AG09309 (cell line): ENCODE results near the gene PDE4A.
"Not testable (repeated sequence)": the region's sequence is repeated elsewhere in the genome, so short reads cannot be mapped to it uniquely, and the experiment has no call there.

Experiments used
- DNase-seq: peaks from one replicate; pipeline ENCODE4 v3.0.0-alpha.2; 2010; ENCODE audit warnings: low read depth
- H3K4me3 ChIP-seq: 2 replicates; pipeline ENCODE4 v1.5.1; 2011; ENCODE audit warnings: mild to moderate bottlenecking, low read depth, low read length, moderate library complexity; ENCODE audit not compliant: control insufficient read depth
- TF ChIP-seq, protein P1 (sequence below): IDR thresholded peaks from 2 replicates; pipeline ENCODE4 v1.5.1; 2011; ENCODE audit warnings: mild to moderate bottlenecking, low read depth, low read length, inconsistent platforms; ENCODE audit not compliant: insufficient read depth, control insufficient read depth; ENCODE audit errors: missing control alignments

Gene PDE4A

DNA sequence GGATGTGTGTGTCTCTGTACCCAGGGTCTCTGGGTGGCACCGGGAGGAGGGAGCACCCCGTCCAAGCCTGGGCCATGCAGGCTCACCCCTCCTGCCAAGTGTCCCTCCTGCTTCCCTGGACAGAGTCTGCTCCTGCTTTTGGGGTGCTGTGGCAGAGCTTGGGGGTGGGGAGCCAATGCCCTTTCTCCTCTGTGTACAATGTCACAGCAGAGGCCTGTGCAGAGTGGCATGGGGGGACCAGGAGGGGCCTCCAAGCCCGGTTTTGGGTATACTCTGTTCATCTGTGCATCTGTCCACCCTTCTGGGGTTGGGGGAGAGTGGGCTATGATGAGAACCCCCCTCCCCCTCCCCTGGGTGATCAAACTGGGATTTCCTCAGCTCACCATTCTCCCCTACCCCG is 33.5 kb downstream of the PDE4A start:
- TF ChIP-seq, protein P1, sequence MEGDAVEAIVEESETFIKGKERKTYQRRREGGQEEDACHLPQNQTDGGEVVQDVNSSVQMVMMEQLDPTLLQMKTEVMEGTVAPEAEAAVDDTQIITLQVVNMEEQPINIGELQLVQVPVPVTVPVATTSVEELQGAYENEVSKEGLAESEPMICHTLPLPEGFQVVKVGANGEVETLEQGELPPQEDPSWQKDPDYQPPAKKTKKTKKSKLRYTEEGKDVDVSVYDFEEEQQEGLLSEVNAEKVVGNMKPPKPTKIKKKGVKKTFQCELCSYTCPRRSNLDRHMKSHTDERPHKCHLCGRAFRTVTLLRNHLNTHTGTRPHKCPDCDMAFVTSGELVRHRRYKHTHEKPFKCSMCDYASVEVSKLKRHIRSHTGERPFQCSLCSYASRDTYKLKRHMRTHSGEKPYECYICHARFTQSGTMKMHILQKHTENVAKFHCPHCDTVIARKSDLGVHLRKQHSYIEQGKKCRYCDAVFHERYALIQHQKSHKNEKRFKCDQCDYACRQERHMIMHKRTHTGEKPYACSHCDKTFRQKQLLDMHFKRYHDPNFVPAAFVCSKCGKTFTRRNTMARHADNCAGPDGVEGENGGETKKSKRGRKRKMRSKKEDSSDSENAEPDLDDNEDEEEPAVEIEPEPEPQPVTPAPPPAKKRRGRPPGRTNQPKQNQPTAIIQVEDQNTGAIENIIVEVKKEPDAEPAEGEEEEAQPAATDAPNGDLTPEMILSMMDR = no peak
- no peak overlapping the region for H3K4me3 ChIP-seq
- no peak for DNase-seq

DNA sequence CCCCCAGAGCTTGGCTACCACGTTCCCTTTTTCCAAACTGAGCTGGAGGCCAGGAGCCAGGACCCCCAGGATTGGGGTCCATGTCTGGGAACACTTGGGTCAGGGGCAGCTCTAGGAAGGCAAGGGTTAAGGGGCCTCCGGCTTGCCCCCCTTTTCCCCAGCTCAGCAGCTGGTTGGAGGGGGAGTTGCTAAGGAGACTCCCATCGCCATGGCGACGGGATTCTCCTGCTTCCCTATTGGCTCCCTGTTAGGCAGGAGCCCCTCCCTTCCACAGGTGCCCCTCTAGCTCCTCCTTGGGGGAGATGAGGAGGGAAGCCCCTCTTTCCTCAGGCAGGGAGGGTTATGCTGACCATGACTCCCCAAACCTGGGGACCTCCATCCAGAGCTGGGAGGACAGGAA is 33.9 kb downstream of the PDE4A start:
- H3K4me3 ChIP-seq = no peak overlapping the region
- DNase-seq = no peak
- TF ChIP-seq, protein P1 = no peak

DNA sequence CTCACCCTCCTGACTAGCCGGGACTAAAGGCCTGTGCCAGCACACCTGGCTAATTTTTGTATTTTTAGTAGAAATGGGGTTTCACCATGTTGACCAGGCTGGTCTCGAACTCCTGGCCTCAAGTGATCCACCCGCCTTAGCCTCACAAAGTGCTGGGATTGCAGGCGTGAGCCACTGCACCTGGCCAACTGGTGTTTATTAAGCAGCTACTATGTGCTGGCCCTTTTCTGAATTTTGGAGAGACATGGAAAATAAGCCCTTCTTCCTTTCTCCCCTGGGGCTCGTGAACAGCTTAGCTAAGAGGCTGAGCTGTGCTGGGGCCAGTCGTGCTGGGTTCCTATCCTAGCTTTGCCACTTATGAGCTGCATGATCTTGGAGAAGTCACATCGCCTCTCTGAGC is 38.4 kb downstream of the PDE4A start:
- not testable (repeated sequence) for DNase-seq, H3K4me3 ChIP-seq

DNA sequence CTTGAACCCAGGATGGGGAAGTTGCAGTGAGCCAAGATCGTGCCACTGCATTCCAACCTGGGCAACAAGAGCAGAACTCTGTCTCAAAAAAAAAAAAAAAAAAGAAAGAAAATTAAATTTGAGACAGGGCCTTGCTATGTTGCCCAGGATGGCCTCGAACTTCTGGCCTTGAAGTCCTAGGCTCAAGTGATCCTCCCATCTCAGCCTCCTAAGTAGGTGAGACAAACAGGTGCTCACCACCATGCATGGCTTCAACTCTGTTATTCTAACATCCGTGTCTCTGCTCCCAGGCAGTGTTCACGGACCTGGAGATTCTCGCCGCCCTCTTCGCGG is 40.3 kb downstream of the PDE4A start:
- DNase-seq = no peak
- TF ChIP-seq, protein P1 = no peak
- no peak overlapping the region for H3K4me3 ChIP-seq

DNA sequence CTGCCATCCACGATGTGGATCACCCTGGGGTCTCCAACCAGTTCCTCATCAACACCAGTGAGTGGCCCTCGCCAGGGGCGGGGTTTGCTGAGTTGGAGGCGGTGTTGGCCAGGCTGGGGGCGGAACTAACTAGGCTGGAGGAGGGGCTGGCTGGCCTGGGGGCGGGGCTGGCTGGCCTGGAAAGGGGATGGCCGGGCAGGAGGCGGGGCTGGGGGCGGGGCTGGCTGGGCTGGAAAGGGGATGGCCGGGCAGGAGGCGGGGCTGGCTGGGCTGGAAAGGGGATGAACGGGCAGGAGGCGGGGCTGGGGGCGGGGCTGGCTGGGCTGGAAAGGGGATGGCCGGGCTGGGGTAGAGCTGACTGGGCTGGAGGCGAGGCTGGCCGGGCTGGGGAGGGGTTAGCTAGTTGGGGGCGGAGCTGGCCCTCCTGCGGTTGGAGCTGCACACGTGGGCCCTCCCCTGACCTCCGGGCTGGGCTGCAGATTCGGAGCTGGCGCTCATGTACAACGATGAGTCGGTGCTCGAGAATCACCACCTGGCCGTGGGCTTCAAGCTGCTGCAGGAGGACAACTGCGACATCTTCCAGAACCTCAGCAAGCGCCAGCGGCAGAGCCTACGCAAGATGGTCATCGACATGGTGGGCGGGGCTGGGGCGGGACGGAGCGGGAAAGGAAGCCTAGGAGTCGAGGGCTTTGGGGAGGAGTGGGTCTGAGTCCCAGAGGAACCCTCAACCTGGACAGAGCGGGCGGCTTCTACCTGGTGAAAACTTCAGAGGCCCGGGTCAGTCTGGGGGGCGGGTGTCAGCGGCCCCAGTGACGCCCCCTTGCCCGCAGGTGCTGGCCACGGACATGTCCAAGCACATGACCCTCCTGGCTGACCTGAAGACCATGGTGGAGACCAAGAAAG is 41.0 kb downstream of the PDE4A start:
- H3K4me3 ChIP-seq = no peak overlapping the region
- no peak for DNase-seq

DNA sequence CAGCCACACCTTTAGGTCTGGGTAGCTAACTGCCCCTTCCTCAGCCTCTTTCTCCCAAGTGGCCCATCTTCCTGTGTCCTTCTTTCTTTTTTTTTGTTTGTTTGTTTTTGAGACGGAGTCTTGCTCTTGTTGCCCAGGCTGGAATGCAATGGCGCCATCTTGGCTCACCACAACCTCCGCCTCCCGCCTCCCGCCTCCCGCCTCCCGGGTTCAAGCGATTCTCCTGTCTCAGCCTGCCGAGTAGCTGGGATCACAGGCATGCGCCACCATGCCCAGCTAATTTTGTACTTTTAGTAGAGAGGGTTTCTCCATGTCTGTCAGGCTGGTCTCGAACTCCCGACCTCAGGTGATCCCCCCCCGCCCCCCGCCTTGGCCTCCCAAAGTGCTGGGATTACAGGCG is 41.7 kb downstream of the PDE4A start:
- DNase-seq, H3K4me3 ChIP-seq: not testable (repeated sequence)

More for the DNA sequence above, 41.0 kb downstream of the PDE4A start:
- TF ChIP-seq, protein P1 = no peak

DNA sequence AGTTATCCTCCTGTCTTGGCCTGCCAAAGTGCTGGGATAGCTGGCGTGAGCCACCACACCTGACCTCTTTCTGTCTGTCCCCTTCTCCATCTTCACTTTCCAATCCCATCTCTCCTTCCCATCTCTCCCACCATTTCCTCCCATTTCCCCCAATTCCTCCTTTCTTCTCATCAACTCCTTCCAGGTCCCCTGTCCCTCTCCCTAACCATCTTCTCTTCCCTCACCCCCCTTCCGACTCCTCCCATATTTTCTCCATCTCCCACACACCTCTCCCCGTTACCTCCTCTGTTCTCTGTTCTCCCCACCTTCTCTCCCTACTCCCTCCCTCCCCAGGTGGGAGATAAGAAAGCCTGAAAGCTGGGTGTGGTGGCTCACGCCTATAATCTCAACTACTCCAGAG is 42.2 kb downstream of the PDE4A start:
- no peak overlapping the region for H3K4me3 ChIP-seq
- TF ChIP-seq, protein P1 = no peak
- no peak for DNase-seq

DNA sequence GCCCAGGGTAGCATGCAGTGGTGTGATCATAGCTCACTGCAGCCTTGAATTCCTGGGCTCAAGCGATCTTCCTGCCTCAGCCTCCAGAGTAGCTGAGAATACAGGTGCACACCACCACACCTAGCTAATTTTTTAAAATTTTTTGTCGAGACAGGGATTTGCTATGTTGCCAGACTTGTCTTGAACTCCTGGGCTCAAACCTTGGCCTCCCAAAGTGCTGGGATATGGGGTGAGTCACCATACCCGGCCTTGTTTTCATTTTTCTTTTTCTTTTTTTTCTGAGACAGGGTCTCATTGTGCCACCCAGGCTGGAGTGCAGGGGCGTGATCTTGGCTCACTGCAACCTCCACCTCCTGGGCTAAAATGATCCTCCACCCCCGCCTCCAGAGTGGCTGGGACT is 44.1 kb downstream of the PDE4A start:
- TF ChIP-seq, protein P1 = no peak
- no peak for DNase-seq
- no peak overlapping the region for H3K4me3 ChIP-seq
